ENCODE results near the gene ARHGAP40. TPM values are rescaled to one million over a fixed set of nuclear protein-coding genes. Genes with fewer than 3 reads are reported as not detected.

ARHGAP40 gene
- total and polyA plus RNA-seq, 2 of the 4 experiments (the other 2 are of a cell fraction) = not detected

- H3K79me1 ChIP-seq (ENCODE audit: low read depth in 1 of 2, low read length in 2 of 2) = no peaks in the 10 kb centered on the region
- H4K20me1 ChIP-seq (ENCODE audit: insufficient read depth, low read length) = no peaks in the 10 kb centered on the region
- intact Hi-C loops (cut with micrococcal nuclease) (no loop called here), dilution Hi-C loops (cut with HindIII; ENCODE audit: low sequenced_read_pairs, unreplicated experiment) (no loop called here), in situ Hi-C loops (cut with MboI; ENCODE audit: low sequenced_read_pairs) (no loop called here)
- no CpG with 5 or more reads among the region's 4 CpGs for WGBS, 2 experiments (ENCODE audit: extremely low coverage in 2 of 2, insufficient read length in 1 of 2)
- no peak overlapping the region for H3K4ac ChIP-seq (ENCODE audit: low read depth, low read length)
- H3K27me3 ChIP-seq (ENCODE audit: control insufficient read depth, insufficient read depth, low read length) = peaks cover 3% of the 10 kb centered on the region
- H3K56ac ChIP-seq (ENCODE audit: extremely low read depth, insufficient read depth, low read length) = no peak overlapping the region
- no peaks in the 10 kb centered on the region for H3K9me1 ChIP-seq (ENCODE audit: insufficient read depth, low read length)
- H2BK20ac ChIP-seq (ENCODE audit: low read depth, low read length) = no peak overlapping the region
- no peak overlapping the region for H2AFZ ChIP-seq (replicated peaks; ENCODE audit: low read length, poor library complexity)
- H3K4me3 ChIP-seq (ENCODE audit: insufficient read depth, low read depth, low read length) = no peak overlapping the region
- no peak overlapping the region for H3K9ac ChIP-seq (ENCODE audit: low read depth, low read length)
- ChIA-PET CTCF (no interaction called here), POLR2A (ENCODE audit: unreplicated experiment) (no interaction called here)
- BruUV-seq (replicated peaks) = no TSS peak
- H4K5ac ChIP-seq (ENCODE audit: low read depth, low read length) = no peak overlapping the region
- no peak overlapping the region for H2BK120ac ChIP-seq (ENCODE audit: low read depth, low read length)
- H4K91ac ChIP-seq (ENCODE audit: insufficient read depth, low read depth, low read length) = no peak overlapping the region
- no peak for TF ChIP-seq MAZ (IDR thresholded peaks at IDR 0.05; ENCODE audit: borderline replicate concordance, low read depth, low read length)
- no peak for TF ChIP-seq MXI1 (IDR thresholded peaks at IDR 0.05; ENCODE audit: borderline replicate concordance, low read depth, low read length)
- no peak for TF ChIP-seq FOS (IDR thresholded peaks at IDR 0.05; ENCODE audit: low read depth, low read length)
- TF ChIP-seq, protein P1, sequence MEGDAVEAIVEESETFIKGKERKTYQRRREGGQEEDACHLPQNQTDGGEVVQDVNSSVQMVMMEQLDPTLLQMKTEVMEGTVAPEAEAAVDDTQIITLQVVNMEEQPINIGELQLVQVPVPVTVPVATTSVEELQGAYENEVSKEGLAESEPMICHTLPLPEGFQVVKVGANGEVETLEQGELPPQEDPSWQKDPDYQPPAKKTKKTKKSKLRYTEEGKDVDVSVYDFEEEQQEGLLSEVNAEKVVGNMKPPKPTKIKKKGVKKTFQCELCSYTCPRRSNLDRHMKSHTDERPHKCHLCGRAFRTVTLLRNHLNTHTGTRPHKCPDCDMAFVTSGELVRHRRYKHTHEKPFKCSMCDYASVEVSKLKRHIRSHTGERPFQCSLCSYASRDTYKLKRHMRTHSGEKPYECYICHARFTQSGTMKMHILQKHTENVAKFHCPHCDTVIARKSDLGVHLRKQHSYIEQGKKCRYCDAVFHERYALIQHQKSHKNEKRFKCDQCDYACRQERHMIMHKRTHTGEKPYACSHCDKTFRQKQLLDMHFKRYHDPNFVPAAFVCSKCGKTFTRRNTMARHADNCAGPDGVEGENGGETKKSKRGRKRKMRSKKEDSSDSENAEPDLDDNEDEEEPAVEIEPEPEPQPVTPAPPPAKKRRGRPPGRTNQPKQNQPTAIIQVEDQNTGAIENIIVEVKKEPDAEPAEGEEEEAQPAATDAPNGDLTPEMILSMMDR (conservative IDR thresholded peaks at IDR 0.05; ENCODE audit: low read depth, low read length) = no peak
- TF ChIP-seq, protein P2, sequence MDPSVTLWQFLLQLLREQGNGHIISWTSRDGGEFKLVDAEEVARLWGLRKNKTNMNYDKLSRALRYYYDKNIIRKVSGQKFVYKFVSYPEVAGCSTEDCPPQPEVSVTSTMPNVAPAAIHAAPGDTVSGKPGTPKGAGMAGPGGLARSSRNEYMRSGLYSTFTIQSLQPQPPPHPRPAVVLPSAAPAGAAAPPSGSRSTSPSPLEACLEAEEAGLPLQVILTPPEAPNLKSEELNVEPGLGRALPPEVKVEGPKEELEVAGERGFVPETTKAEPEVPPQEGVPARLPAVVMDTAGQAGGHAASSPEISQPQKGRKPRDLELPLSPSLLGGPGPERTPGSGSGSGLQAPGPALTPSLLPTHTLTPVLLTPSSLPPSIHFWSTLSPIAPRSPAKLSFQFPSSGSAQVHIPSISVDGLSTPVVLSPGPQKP (IDR thresholded peaks at IDR 0.05; ENCODE audit: borderline replicate concordance, low read depth, low read length) = no peak
- TF ChIP-seq BHLHE40 (IDR thresholded peaks at IDR 0.05; ENCODE audit: low read depth, low read length) = no peak
- TF ChIP-seq, protein P3, sequence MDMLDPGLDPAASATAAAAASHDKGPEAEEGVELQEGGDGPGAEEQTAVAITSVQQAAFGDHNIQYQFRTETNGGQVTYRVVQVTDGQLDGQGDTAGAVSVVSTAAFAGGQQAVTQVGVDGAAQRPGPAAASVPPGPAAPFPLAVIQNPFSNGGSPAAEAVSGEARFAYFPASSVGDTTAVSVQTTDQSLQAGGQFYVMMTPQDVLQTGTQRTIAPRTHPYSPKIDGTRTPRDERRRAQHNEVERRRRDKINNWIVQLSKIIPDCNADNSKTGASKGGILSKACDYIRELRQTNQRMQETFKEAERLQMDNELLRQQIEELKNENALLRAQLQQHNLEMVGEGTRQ (IDR thresholded peaks at IDR 0.05; ENCODE audit: low read depth, low read length) = no peak
- no peak for TF ChIP-seq NFE2L2 (IDR thresholded peaks at IDR 0.05; ENCODE audit: low read depth, low read length)
- TF ChIP-seq SMC3 (IDR thresholded peaks at IDR 0.05; ENCODE audit: low read depth, low read length) = no peak
- no peak for TF ChIP-seq RAD21 (IDR thresholded peaks at IDR 0.05; ENCODE audit: low read length)
- no peak for TF ChIP-seq RCOR1 (IDR thresholded peaks at IDR 0.05; ENCODE audit: insufficient replicate concordance, low read length)
- TF ChIP-seq MAFK (IDR thresholded peaks at IDR 0.05; ENCODE audit: low read depth, low read length) = no peak
- no peak for TF ChIP-seq CHD1 (IDR thresholded peaks at IDR 0.05; ENCODE audit: low read depth, low read length)
- TF ChIP-seq CEBPB (IDR thresholded peaks at IDR 0.05; ENCODE audit: low read depth, low read length) = no peak
- no peak for TF ChIP-seq POLR2A (IDR thresholded peaks at IDR 0.05; ENCODE audit: low read depth, low read length)
- TF ChIP-seq RFX5 (IDR thresholded peaks at IDR 0.05; ENCODE audit: low read depth, low read length) = no peak
- no peak for DNase-seq
- no peak overlapping the region for H3K14ac ChIP-seq (replicated peaks; ENCODE audit: low read depth, low read length)
- no peaks in the 10 kb centered on the region for H3K36me3 ChIP-seq (ENCODE audit: control insufficient read depth, insufficient read depth, low read length)
- no peak for ATAC-seq (ENCODE audit: low read depth)
- no peak overlapping the region for H4K8ac ChIP-seq (ENCODE audit: low read depth in 2 of 2, low read length in 2 of 2)
- H2BK5ac ChIP-seq (ENCODE audit: low read depth, low read length, poor library complexity, severe bottlenecking) = no peak overlapping the region
- no peaks in the 10 kb centered on the region for H3K9me3 ChIP-seq (ENCODE audit: control insufficient read depth, insufficient read depth, low read length)
- no peak overlapping the region for H2AK9ac ChIP-seq (replicated peaks; ENCODE audit: low read depth, low read length, poor library complexity)
- no peak overlapping the region for H3K18ac ChIP-seq (ENCODE audit: low read depth, low read length)
- H3K23ac ChIP-seq (ENCODE audit: low read depth, low read length) = no peak overlapping the region
- no peaks in the 10 kb centered on the region for H3K4me1 ChIP-seq (ENCODE audit: control insufficient read depth, insufficient read depth, low read length)
- H2BK15ac ChIP-seq (ENCODE audit: low read depth, low read length) = no peak overlapping the region
- H3K27ac ChIP-seq (ENCODE audit: insufficient read depth, low read length) = no peak overlapping the region
- no peak overlapping the region for H3K4me2 ChIP-seq (ENCODE audit: low read depth, low read length)
- H2AK5ac ChIP-seq (ENCODE audit: low read depth, low read length) = no peak overlapping the region
Observed at GRCh38 chr20:38659597-38659880, 57.9 kb downstream of the ARHGAP40 start.

All from IMR-90 (cell line).